LoVo (cell line): ENCODE measurements around the gene MAEA.

Experiments used
- DNase-seq: peaks from one replicate; pipeline ENCODE4 v3.0.0-alpha.2; 2016; ENCODE audit warnings: low spot score

Gene MAEA

DNA sequence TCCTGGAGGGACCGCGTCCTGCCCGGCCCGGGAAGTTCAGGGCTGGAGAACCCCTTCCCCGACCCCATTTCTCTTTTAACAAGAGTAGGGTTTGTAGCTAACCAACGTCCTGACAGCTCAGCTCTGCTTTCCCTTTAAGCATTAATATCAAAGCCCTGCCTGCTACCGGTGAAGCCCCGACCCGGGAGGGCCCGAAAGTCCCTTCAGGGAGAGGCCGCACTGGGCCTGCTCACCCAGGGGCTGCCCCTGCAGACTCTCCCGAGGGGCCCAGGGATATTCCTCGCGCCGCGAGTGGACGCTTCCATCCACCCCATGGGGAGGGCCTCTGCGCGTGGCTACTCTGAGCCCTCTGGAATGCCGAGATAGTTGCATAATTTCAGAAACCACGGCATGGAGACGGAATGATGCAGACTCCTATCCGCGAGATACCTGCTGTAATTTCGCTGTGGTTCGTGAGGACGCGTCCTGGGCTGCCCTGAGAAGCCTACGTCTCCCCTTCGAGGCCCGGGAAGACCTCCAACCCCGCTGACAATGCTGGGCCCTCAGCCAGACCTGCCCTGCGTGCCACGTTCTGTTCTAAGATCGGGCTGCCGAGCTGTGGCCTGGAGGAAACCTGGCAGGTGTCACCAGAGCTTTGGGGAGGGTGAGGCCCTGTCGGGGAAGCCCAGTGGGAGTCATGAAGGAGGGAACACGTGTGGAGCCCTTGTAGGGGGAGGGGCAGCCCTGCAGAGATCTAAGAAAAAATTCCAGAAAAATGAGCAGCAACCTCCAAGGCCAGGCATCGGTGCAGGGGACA, 39.8 kb upstream of the MAEA start:
- DNase-seq, result no peak

DNA sequence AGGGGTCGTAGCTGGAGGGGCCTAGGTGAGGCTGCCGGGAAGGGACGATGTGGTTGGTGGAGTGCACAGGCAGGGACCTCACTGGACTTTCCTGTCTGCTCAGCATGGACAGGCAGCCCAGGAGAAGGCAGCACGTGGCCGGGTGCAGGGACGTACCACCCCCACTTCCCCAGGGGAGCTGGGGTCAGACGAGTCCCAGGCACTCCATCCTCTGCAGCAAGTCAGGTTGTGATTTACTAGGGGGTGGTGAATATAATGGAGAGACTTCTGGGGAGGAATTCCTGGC, 39.2 kb upstream of the MAEA start:
- DNase-seq, result no peak

DNA sequence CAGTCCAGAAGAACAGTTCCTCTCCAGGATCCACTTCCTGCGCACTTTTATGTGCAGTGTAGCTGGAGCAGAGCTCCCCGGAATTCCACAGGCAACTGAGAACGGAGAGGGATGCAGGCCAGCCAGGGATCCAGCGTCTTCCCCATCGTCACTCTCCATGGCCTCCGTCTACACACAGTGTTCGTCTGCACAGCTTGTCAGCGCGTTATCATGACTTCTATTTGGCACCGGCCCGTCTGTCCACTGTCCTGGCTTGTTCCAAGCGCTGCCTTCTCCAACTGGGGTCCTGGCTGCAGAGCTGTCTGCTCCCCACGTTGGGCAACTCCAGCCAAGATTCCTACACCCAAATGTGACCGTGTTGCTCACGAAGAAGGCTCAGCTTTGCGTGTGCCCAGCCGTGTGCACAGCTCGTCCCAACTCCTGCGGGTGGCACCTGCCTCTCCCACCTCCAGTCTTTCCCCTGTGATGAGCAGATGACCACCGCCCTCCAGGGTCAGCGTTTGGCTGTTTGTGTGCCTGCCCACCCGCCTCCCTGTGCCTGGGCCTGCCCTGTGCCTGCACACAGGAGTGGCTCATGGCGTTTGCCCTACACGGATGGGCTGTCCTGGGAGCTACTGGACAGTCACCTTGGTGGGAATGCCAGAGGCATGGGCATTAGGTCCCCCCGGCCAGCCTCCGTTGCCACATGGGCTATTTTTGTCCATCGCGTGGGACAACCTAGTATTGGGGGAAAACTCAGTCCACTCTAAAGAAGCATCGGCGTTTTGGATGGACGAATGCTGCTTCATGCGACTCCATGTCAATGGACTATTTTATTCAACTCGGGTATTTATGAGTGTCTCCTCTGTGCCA, 38.5 kb upstream of the MAEA start:
- DNase-seq, result no peak

DNA sequence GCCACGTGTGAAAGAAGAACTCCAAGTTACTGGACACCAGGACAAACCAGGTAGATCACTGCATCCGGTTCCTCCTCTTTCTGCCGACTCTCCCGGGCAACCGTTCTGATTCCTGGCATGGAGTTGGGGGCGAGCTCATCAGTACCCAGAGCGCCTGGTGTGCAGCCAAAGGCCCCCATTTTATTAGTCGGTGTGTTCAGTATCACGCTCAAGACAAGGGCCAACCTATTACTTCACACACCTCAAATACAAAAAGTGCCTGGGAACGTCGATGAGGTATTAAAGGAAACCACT, 38.0 kb upstream of the MAEA start:
- DNase-seq, result no peak

DNA sequence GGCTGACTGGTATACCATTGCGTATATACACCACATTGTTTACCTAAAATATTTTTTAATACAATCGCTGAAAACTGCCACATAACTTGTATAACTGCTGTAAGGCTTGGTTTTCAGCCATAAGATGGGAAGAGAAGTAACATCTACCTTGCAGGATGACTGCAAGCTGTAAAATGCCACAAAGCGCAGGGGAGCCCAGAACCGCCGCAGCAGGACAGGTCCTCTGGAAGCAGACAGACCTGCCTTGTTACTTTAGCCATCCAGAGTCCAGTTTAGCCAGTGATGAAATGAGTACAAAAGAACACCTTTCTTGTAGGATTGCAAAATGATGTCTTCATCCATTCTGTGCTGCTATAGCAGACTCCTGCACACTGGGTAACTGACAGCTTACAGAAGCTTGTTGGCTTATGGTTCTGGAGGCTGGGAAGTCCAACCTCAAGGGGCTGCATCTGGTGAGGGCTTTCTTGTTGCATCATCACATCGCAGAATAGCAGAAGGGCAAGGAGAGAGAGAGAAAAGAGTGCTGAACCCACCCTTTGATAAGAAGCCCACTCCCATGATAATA, 36.7 kb upstream of the MAEA start:
- no peak for DNase-seq

DNA sequence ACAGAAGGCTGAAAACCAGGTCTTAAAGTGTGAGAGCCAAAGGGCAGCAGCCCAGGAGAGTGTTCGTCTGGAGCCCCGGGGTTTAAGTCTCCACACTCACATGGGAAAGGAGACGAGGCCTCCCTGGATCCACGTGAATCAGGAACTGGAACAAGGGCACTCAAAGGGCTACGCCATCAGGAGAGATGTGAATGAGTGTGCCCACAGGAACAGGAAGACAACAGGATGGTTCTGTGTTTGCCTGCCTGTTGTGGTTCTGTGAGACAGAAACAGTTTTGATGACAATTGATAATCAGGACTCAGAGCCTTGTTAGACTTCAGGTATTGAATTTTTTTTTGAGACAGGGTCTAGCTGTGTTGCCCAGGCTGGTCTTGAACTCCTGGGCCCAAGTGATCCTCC, 35.9 kb upstream of the MAEA start:
- no peak for DNase-seq

DNA sequence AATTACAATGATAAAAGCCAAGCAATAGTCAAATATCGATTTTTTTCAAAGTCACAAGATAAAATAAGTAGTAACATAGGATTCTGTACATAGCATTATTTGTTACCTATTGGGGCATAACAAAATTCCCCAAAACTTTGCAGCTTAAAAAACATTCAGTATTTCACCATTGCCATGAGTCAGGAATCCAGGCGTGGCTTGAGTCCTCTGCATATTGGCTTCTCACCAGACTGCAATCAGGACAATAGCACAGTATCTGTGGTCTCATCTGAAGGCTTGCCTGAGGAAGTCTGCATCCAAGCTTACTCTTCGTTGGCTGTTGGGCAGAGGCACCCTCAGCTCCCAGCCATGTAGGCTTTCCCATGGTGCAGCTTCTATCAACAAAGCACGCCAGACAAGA, 34.5 kb upstream of the MAEA start:
- no peak for DNase-seq

DNA sequence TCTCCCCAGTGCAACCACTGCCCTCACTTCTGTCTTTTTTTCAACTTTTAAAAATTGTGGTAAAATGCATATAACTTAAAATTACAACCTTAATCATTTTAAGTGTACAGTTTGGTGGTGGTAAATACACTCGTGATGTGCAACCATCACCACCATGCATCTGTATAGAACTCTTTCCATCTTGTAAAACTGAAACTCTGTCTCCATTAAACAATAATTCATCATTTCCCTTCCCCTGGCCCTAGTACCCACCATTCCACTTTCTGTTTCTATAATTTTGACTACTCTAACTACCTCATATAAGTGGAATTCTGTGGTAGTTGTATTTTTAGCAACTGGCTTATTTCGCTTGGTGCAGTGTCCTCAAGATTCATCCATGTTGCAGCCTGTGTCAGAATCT, 34.0 kb upstream of the MAEA start:
- no peak for DNase-seq

DNA sequence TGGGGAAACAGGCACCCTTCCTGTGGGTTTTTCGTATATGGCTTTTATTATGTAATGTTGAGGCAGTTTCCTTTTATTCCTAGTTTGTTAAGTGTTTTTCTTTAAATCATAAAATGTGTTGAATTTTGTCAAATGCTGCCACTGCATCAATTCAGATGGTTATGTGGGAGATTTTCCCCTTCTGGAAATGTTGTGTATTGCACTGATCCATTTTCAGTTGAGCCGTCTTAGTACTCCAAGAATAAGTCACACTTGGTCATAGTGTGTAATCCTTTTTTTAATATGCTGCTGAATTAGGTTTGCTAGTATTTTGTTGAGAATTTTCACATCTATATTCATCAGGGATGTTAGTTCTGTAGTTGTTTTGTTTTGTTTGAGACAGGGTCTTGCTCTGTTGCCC, 31.2 kb upstream of the MAEA start:
- DNase-seq, result no peak

DNA sequence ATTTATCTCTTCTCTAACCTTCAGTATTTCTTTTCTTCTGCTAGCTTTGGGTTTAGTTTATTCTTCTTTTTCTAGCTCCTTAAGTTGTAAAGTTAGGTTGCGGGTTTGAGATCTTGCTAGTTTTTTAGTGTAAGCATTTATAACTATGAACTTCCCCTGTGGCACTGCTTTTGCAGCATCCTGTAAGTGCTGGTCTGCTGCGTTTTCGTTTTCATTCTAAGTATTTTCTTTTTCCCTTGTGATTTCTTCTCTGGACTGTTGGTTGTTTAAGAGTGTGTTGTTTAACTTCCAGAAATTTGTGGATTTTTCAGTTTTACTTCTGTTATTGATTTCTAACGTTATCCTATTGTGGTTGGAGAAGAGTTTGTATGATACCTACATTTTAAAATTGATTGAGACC, 29.7 kb upstream of the MAEA start:
- DNase-seq, result no peak

DNA sequence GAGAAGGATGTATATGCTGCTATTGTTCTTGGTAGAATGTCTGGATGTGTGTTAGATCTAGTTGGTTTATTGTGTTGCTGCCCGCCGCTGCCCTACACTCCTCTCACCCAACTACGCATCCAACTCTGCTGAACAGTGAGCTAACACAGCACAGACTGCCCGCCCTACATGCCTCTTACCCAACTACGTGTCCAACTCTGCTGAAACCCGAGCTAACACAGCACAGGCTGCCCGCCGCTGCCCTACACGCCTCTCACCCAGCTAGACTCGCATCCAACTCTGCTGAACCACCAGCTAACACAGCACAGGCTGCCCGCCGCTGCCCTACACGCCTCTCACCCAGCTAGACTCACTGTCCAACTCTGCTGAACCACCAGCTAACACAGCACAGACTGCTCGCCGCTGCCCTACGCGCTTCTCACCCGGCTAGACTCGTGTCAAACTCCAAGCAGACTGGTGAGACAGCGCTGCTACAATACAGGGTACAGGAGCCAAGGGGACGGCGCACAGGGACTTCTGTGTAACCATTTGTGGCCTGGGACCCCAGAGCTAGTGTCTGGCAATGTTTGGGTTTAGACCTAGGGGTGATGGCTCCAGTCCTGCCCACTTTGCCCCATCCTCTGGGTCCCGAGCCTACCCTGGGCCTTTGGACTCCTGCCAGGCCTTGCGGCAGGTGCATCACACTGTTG, 29.1 kb upstream of the MAEA start:
- DNase-seq, result no peak

DNA sequence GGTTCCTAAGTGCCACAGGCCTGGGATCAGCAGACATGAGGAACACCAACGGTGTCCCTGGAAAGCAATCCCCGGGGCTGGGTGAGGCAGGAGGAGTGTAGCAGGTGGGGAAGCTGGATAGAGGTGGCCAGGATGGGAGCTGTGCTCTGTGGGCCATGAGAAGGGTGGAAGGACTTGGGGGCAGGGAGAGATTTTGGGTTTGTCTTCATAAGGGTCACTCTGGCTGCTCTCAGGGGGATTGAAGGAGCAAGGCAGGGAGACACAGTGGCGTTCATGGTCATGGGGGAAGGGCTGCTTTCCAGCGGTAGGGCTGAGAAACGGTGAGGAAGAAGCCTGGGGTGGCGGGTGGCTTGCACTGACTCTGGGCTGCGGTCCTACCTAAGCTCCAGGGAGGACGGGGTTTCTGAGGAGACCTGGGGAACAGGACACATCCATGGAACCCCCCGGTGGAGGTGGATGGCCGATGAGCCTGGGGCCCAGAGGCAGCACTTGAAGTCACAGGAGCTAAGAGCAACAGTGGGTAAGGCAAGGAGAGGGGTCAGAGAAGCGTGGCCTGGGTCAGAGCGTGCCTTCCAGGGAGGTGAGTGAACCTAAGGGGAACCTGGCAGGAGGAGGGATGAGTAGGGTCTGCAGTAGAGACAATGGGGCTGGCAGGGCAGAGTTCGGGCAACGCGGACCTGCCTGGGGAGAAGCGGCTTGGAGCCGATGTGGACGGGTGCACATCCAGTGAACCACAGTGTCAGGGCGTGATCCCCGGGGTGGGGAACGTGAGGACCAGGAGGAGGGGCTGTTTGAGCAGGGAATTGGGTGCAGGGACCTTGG, 28.4 kb upstream of the MAEA start:
- DNase-seq, result no peak

DNA sequence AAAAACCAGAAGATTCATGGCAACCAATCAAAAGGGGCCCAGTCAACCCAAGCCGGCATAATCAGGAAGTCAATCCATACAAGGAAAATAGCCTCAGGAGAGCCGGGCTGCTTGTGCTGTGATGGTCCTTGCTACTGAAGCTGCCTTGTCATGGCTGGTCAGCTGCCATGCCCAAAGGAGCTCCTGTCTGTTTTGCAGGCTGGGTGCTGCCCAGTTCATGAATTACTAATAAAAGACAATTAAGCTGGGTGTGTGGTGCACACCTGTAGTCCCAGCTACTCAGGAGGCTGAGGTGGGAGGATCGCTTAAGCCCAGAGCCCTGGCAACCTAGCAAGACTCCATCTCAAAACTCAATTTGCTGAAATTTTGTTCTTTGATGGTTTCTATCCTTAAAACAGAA, 24.7 kb upstream of the MAEA start:
- DNase-seq, result no peak

DNA sequence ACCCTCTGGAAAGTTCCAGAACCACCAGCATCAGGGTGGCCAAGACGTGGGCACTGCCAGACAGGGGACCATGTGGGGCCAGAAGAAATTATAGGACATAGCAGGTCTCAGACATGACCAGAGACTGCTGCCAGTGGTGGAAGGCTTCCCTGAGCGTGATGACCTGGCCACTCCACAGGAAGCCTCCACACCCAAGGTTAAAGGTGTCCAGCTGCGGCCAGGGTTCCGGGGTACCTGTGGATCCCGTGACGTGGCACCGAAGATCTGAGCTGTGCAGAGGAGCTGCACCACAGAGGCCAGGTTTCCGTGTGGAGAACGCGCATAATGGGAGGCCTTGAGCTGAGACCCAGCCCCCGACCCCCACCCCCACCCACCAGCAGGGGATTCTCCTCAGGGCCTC, 24.3 kb upstream of the MAEA start:
- DNase-seq, result no peak

DNA sequence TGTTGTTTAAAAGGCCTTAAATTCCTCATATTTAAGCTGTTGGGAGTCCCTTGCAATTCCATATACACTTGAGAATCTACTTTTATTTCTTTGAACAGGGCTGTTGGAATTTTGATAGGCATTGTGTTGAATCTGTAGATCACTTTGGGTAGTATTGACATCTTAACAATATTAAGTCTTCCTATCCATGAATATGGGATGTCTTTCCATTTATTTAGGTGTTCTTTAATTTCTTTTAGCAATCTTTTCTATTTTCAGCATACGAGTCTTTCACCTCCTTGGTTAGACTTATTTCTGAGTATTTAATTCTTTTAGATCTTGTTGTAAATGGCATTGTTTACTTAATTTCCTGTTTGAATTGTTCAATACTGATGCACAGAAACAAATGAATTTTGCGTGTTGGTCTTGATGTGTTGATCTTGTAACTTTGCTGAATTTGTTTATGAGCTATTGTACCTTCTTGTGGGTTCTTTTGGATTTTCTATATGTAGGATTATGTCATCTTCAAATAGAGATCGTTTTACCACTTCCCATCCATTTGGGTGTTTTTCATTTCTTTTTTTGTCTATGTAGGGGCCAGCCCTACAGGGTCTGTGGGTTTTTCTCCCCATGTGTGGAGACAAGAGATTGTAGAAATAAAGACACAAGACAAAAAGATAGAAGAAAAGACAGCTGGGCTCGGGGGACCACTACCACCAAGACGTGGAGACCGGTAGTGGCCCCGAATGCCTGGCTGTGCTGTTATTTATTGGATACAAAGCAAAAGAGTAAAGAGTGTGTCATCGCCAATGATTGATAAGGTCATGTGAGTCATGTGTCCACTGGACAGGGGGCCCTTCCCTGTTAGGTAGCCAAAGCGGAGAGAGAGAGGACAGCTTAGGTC, 22.6 kb upstream of the MAEA start:
- no peak for DNase-seq

DNA sequence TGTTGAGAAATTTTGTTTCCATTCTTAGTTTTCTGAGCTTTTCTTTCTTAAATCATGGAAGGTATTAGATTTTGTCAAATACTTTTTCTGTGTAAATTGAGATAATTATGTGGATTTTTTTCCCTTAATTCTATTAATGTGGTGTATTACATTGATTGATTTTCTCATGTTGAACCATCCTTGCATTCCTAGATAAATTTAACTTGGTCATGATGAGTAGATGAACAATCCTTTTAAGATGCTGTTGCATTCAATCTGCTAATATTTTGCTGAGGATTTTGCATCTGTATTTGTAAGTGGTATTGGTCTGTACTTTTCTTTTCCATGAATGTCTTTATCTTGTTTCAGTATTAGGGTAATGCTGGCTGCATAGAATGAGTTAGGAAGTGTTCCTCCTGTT, 20.5 kb upstream of the MAEA start:
- DNase-seq, result no peak

DNA sequence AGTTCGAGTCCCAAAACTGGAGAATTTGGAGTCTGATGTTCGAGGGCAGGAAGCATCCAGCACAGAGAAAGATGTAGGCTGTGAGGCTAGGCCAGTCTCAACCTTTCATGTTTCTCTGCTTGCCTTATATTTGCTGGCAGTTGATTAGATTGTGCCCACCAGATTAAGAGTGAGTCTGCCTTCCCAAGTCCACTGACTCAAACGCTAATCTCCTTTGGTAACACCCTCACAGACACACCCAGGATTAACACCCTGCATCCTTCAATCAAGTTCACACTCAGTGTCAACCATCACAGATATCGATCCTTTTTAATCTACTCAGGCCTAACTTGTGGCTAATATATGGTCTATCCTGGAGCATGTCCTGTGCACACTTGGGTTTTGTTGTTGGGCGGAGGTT, 18.0 kb upstream of the MAEA start:
- no peak for DNase-seq

DNA sequence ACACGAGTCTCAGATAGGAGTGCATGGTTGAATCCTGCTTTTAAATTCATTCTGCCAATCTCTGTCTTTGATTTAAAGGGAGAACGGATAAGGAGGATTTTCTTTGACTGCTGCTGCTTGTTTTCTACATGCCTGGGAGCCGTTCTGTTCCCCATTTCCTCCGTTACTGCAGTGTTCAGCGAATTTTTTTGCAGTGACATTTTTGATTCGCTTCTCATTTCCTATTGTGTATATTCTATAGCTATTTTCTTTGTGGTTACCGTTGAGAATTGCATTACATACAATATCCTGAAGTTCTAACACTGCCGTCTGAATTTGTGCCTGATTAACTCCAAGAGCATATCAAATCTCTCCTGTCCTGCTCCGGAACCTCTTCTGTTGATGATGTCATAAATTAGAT, 14.8 kb upstream of the MAEA start:
- no peak for DNase-seq

DNA sequence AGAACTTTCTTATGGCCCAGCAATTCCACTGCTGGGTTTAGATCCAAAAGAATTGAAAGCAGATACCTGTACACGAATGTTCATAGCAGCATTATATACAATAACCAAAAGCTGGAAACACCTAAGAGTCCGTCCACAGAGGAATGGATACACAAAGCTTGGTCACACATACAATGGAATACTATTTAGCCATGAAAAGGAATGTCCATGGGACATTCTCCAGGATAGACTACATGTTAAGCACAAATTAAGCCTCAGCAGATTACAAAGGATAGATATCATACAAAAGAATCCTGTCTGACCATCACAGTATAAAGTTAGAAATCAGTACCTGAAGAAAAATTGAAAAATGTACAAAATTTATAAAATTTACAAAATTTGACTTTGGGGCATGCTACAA, 12.7 kb upstream of the MAEA start:
- no peak for DNase-seq

DNA sequence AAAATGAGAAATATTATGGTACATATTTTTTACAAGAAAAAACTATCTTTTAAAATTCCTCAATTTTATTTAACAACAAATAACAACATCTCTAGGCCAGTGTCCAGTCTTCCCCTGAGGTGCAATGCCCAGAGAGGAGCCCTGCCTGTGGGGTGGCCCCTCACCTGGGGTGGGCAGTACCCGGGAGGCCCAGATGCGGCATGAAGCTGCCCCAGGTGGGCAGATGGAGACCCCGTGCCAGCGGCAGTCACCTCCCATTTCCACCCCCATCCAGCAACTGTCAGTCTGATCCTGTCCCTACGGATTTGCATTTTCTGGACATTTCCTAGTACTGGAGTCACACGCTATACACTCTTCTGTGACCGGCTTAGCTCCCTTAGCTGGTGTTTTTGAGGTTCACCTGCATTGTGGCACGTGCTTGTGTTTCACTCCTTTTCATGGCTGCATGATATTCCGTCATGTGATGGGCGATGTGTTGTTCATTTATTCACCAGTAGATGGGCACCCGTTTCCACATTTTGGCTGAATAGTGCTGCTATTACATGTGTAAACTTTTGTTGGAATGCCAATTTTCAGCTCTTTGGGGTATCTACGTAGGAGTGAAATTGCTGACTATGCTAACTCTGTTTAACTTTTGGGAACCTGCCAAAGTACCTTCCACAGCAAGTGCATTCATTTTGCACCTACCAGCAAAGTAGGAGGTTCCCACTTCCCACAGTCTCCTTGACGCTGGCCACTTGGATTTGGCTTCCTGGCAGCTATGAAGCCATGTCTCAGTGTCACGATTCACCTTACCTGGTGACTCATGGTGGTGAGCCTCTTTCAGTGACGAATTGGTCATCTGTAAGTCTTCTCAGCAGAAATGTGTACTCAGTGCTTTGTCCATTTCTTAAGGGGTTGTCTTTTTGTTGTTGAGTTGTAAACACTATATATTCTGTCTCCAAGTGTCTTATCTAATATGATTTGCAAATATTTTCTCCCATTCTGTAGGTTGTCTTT, 11.7 kb upstream of the MAEA start:
- peak; percentile 25 for DNase-seq
